Neuron (in vitro differentiated cells): Measurements from ENCODE around the gene HYKK.

Source experiments
- H2AFZ ChIP-seq: one replicate; pipeline ENCODE4 v1.6.1; 2013; ENCODE audit warnings: low read depth, mild to moderate bottlenecking, inconsistent platforms, low read length, moderate library complexity
- H3K27me3 ChIP-seq: one replicate; pipeline ENCODE4 v1.6.1; 2013; ENCODE audit warnings: low read length; ENCODE audit not compliant: insufficient read depth
- H3K36me3 ChIP-seq: one replicate; pipeline ENCODE4 v1.6.1; 2013; ENCODE audit warnings: low read length; ENCODE audit not compliant: insufficient read depth
- H3K4me1 ChIP-seq: one replicate; pipeline ENCODE4 v1.6.1; 2013; ENCODE audit warnings: low read length; ENCODE audit not compliant: insufficient read depth
- H3K4me3 ChIP-seq: 2 replicates; pipeline ENCODE4 v1.5.1; 2013; ENCODE audit warnings: mild to moderate bottlenecking, low read length, moderate library complexity
- H3K9me3 ChIP-seq: one replicate; pipeline ENCODE4 v1.6.1; 2013; ENCODE audit warnings: low read length

HYKK gene

DNA sequence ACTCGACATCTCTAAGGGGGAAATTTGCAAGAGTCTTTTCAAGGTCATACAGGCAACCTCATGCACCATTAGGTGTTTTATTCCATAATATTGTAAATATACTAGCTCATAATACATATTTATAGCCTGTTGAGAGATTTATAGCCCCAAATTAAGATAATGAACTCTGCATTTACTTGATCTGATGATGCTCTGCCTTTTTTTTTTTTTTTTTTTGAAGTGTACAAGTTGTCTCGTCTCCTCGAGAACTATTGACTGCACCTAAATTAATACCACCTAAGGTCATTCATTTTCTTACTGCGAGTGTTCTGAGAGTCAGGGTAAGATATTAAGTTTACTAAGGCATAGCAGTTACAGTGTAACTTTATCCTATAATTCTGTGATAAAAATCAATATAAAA is 64.0 kb downstream of the HYKK start:
- Histone ChIP-seq H3K36me3 (no peaks in the 10 kb centered on the region), H2AFZ (no peak overlapping the region), H3K4me3 (no peak overlapping the region)

DNA sequence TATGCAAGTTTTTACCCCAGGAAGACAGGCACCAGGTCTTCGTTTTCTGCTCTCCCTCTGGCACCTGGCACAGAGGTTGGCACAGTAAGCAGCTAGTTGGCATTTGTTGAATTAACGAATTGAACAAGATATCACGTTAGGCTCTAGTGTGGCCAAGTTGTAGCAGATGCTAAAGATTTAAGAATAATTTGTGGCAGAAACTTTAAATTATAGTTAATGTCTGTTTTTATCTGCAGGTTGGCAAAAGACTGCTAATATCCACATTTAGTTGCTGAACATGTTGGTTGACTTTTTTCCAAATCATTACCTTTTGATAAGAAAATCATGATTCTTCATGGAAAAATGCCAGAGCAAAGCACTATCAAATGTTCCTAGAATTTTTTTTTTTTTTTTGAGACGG is 66.0 kb downstream of the HYKK start:
- peaks cover 3% of the 10 kb centered on the region for H3K9me3 ChIP-seq
- no peaks in the 10 kb centered on the region for H3K36me3 ChIP-seq
- H3K27me3 ChIP-seq, result no peaks in the 10 kb centered on the region
- no peak overlapping the region for H3K4me3 ChIP-seq
- H3K4me1 ChIP-seq, result no peaks in the 10 kb centered on the region
- H2AFZ ChIP-seq, result no peak overlapping the region

More for the DNA sequence above, 64.0 kb downstream of the HYKK start:
- Histone ChIP-seq H3K27me3 (no peaks in the 10 kb centered on the region), H3K4me1 (no peaks in the 10 kb centered on the region), H3K9me3 (peaks cover 3% of the 10 kb centered on the region)

DNA sequence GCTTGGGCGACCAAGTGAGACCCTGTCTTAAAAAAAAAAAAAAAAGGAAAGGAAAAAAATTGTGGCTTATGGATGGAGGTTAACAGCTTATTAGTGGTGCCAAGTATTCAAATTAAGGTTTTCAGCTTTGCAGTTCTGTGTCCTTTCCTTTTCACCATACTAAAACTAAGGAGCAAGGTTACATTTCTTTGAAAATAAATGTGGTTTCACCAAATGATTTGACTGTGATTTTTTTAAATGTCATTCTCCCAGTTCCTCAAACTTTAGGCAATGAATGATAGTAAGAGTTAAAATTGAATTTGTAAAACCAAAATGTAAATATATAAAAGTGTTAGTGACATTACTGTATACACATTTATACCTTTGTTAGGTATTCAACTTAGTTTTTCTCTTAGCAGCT is 67.6 kb downstream of the HYKK start:
- H3K4me3 ChIP-seq, result no peak overlapping the region
- H2AFZ ChIP-seq, result no peak overlapping the region
- no peaks in the 10 kb centered on the region for H3K36me3 ChIP-seq
- H3K27me3 ChIP-seq, result no peaks in the 10 kb centered on the region
- H3K4me1 ChIP-seq, result no peaks in the 10 kb centered on the region
- peaks cover 3% of the 10 kb centered on the region for H3K9me3 ChIP-seq
